ENCODE measurements around the gene RALGPS2.
"Not testable (repeated sequence)": the region's sequence is repeated elsewhere in the genome, so short reads cannot be mapped to it uniquely, and the experiment has no call there.

The RALGPS2 gene

GRCh38 chr1:178847919-178848318 is 122.9 kb downstream of the RALGPS2 start:
- not testable (repeated sequence) for DNase-seq (ENCODE audit: low read depth, low spot score); H3K27ac ChIP-seq

GRCh38 chr1:178849918-178850317 is 124.9 kb downstream of the RALGPS2 start:
- DNase-seq (ENCODE audit: low read depth, low spot score), result no peak
- no peak overlapping the region for H3K27ac ChIP-seq

GRCh38 chr1:178857126-178857525 is 132.1 kb downstream of the RALGPS2 start:
- no peak overlapping the region for H3K27ac ChIP-seq
- no peak for DNase-seq (ENCODE audit: low read depth, low spot score)

GRCh38 chr1:178862416-178862815 is 137.4 kb downstream of the RALGPS2 start:
- DNase-seq (ENCODE audit: low read depth, low spot score), result no peak
- H3K27ac ChIP-seq, result no peak overlapping the region

GRCh38 chr1:178862864-178863263 is 137.8 kb downstream of the RALGPS2 start:
- DNase-seq (ENCODE audit: low read depth, low spot score), result no peak
- no peak overlapping the region for H3K27ac ChIP-seq

GRCh38 chr1:178864326-178864725 is 139.3 kb downstream of the RALGPS2 start:
- no peak overlapping the region for H3K27ac ChIP-seq

GRCh38 chr1:178867670-178868069 is 142.6 kb downstream of the RALGPS2 start:
- DNase-seq (ENCODE audit: low read depth, low spot score), result no peak
- no peak overlapping the region for H3K27ac ChIP-seq

More at GRCh38 chr1:178864326-178864725, 139.3 kb downstream of the RALGPS2 start:
- DNase-seq (ENCODE audit: low read depth, low spot score), result no peak

- no peak overlapping the region for H3K27ac ChIP-seq
- no peak for DNase-seq (ENCODE audit: low read depth, low spot score)
These were observed 143.7 kb downstream of the RALGPS2 start for GRCh38 chr1:178868706-178869105.

- no peak for DNase-seq (ENCODE audit: low read depth, low spot score)
- H3K27ac ChIP-seq, result no peak overlapping the region
These were observed 144.2 kb downstream of the RALGPS2 start for GRCh38 chr1:178869119-178869697.

GRCh38 chr1:178870221-178870620 is 145.2 kb downstream of the RALGPS2 start:
- no peak for DNase-seq (ENCODE audit: low read depth, low spot score)
- no peak overlapping the region for H3K27ac ChIP-seq

- H3K27ac ChIP-seq, result no peak within 1 kb of the TSS
- no peak for DNase-seq (ENCODE audit: low read depth, low spot score)
These were observed 145.9 kb downstream of the RALGPS2 start, which contains the start of gene ANGPTL1 for GRCh38 chr1:178870944-178871343. ANGPTL1 (minus strand) TSS chr1:178871077; CDS start chr1:178865776, 5,301 bp downstream.

GRCh38 chr1:178871551-178872320 is 146.7 kb downstream of the RALGPS2 start:
- no peak overlapping the region for H3K27ac ChIP-seq
- no peak for DNase-seq (ENCODE audit: low read depth, low spot score)

- no peak for DNase-seq (ENCODE audit: low read depth, low spot score)
These were observed 149.9 kb downstream of the RALGPS2 start for GRCh38 chr1:178874966-178875365.

GRCh38 chr1:178875936-178876335 is 150.9 kb downstream of the RALGPS2 start:
- no peak for DNase-seq (ENCODE audit: low read depth, low spot score)
- no peak overlapping the region for H3K27ac ChIP-seq

More at GRCh38 chr1:178874966-178875365, 149.9 kb downstream of the RALGPS2 start:
- H3K27ac ChIP-seq, result no peak overlapping the region

GRCh38 chr1:178877896-178878295 is 152.9 kb downstream of the RALGPS2 start:
- DNase-seq (ENCODE audit: low read depth, low spot score), result no peak
- H3K27ac ChIP-seq, result no peak overlapping the region

GRCh38 chr1:178881950-178882349 is 156.9 kb downstream of the RALGPS2 start:
- no peak overlapping the region for H3K27ac ChIP-seq
- no peak for DNase-seq (ENCODE audit: low read depth, low spot score)

- H3K27ac ChIP-seq, result no peak overlapping the region
These were observed 160.8 kb downstream of the RALGPS2 start for GRCh38 chr1:178885869-178886268.

GRCh38 chr1:178886551-178886950 is 161.5 kb downstream of the RALGPS2 start:
- H3K27ac ChIP-seq, result no peak overlapping the region
- DNase-seq (ENCODE audit: low read depth, low spot score), result no peak

More at GRCh38 chr1:178885869-178886268, 160.8 kb downstream of the RALGPS2 start:
- no peak for DNase-seq (ENCODE audit: low read depth, low spot score)

- DNase-seq (ENCODE audit: low read depth, low spot score), result no peak
- H3K27ac ChIP-seq, result no peak overlapping the region
These were observed 170.9 kb downstream of the RALGPS2 start for GRCh38 chr1:178895928-178896327.

GRCh38 chr1:178898401-178898800 is 173.4 kb downstream of the RALGPS2 start:
- DNase-seq (ENCODE audit: low read depth, low spot score), result no peak

GRCh38 chr1:178899402-178899801 is 174.4 kb downstream of the RALGPS2 start:
- DNase-seq (ENCODE audit: low read depth, low spot score), result no peak
- no peak overlapping the region for H3K27ac ChIP-seq

More at GRCh38 chr1:178898401-178898800, 173.4 kb downstream of the RALGPS2 start:
- H3K27ac ChIP-seq, result no peak overlapping the region

All from epithelial cell of prostate (primary cell).